NOMO-1 treated with DMSO at 0.1 percent for 48 hours (cell line): ENCODE data around the gene AMMECR1L.
A peak's percentile ranks its signal among the peaks of the same experiment; 100 is the strongest.
"Not testable (repeated sequence)": the region's sequence is repeated elsewhere in the genome, so short reads cannot be mapped to it uniquely, and the experiment has no call there.

Experiments
- DNase-seq: peaks from one replicate; lab custom pipeline; 2025; ENCODE audit not compliant: unreplicated experiment; lab: John Stamatoyannopoulos, UW

Gene AMMECR1L

GRCh38 chr2:127843677-127844076 is 42.1 kb downstream of the AMMECR1L start:
- no peak for DNase-seq

DNA sequence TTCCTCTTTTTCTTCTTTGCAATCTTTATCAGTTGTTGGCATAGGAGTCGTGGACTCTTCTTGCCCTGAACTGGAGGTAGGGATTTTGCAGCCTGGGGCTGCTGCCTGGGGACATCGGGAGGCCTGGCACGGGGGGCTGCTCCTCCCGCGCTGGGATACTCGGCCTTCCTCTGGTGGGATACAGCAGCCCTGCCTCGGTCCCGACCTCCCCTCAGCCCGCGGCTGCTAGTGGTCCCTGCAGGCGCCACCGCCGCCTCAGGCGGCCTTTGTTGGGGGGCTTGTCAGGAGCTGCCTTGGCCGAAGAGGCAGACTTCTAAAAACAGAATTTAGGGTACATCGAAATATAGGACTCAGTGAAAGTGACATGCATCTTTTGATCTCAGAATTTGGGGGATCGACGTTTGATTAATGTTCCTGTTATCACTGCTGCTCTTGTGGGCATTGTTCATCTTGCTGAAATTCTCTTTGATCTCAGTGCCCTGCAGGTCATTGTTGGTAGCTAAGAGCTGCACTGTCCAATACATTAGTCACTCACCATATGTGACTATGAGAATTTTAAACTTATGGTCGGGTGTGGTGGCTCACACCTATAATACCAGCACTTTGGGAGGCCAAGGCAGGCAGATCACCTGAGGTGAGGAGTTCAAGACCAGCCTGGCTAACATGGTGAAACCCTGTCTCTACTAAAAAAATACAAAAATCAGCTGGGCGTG is 44.1 kb downstream of the AMMECR1L start:
- no peak for DNase-seq

DNA sequence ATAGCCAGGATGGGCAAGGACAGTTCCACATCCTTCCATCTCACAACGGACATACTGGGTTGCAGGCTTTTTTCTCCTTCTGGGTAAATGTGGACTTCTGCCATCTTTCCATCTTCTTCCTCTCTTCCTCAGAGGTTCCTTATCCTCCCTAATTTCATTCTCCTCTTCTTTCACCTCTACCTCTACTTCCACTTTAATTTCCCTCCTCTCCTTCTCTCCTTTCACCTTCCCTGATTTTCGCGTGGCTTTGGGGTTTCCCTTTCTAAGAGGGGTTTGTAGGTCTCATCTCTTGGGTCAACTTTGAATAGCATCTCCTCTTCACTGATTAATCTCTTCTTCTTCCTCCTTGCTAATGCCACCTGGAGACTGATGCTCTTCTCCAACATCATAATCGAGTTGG is 44.9 kb downstream of the AMMECR1L start:
- no peak for DNase-seq

DNA sequence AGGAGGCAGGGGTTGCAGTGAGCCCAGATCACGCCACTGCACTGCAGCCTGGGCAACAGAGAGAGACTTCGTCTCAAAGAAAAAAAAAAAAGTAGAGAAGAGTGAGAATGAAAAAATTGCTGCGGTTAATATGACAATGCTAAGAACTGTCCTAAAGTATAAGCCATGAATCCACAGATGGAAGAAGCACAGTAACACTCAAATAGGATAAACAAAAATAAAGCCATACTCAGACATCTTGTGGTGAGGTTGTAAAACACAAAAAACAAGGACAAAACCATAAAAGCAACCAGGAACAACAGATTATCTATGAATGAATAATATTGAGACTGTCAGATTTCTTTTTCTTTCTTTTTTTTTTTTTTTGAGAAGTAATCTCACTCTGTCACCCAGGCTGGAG is 50.8 kb downstream of the AMMECR1L start:
- DNase-seq: no peak

DNA sequence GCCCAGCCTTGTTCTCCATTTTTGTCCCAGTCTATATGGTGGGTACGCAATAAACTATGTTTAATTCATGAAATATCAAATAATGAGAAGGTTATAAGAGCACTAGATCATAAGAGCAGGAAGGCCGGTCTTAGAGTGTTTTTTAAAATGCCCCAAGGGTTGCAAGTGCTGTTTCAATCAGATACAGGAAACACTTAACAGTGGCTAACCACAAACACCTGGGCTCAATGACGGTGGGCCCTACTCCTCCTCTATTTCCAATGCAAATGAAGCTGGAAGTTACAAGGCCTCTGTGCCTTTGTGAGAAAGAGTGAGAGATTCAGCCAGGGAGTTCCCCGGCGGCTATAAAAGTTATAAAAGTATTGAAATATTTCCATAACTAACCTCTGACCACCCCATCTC is 55.9 kb downstream of the AMMECR1L start:
- DNase-seq: peak; percentile 75

DNA sequence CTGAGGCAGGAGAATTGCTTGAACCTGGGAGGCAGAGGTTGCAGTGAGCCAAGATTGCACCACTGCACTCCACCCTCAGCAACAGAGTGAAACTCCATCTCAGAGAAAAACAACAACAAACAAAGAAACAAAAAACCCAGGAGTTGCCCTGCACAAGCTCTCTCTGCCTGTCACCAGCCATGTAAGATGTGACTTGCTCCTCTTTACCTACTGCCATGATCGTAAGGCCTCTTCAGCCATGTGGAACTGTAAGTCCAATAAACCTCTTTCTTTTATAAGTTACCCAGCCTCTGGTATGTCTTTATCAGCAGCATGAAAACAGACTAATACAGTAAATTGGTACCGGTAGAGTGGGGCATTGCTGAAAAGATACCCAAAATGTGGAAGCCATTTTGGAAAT is 59.0 kb downstream of the AMMECR1L start:
- not testable (repeated sequence) for DNase-seq

DNA sequence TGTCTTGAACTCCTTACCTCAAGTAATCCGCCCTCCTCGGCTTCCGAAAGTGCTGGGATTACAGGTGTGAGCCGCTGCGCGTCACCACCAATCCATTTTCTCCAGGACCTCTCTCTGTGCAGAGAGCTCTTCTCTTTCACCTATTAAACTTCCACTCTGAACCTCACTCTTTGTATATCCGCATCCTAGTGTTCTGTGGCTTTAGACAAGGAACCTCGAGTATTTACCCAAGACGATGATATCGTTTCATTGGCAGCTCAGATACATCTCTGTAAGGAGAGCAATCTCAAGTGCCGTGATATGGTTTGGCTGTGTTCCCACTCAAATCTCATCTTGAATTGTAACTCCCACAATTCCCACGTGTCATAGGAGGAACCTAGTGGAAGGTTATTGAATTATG is 59.7 kb downstream of the AMMECR1L start:
- no peak for DNase-seq

- no peak for DNase-seq
These were observed 65.6 kb downstream of the AMMECR1L start for GRCh38 chr2:127820080-127820668.

- DNase-seq: no peak
These were observed 66.8 kb downstream of the AMMECR1L start for GRCh38 chr2:127818794-127819425.

- DNase-seq: no peak
These were observed 67.5 kb downstream of the AMMECR1L start for GRCh38 chr2:127818241-127818640.

DNA sequence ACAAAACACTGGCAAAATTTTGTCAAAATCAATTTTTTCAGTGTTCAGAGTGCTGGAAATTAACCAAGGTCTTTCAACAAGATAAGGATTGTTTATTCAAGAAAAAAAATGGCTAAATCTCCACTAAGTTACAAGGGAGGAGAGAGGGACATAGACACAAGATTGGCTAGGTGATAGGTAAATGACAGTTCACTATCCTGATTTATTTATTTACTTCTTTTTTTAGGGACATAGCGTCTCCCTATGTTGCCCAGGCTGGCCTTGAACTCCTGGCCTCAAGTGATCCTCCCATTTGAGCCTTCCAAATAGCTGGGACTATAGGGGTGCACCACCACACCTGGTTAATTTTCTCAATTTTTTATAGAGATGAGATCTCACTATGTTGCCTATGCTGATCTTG is 71.1 kb downstream of the AMMECR1L start:
- no peak for DNase-seq

DNA sequence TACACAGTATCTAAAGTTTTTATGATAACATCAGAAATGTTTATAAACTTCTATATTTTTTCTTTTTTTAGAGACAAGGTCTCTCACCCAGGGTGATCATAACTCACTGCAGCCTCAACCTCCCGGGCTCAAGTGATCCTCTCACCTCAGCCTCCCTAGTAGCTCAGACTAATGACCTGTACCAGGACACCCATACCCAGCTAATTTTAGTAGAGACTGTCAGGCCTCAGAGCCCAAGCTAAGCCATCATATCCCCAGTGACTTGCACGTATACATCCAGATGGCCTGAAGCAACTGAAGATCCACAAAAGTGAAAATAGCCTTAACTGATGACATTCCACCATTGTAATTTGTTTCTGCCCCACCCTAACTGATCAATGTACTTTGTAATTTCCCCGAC is 73.3 kb downstream of the AMMECR1L start:
- DNase-seq: not testable (repeated sequence)
